Stimulated activated CD4-positive, alpha-beta T cell treated with anti-CD3 and anti-CD28 coated beads, Interleukin-2, amount 100 ng/mL, for 48 hours (primary cell): Measurements from ENCODE around the gene VWA3A.
"Not testable (repeated sequence)": the region's sequence is repeated elsewhere in the genome, so short reads cannot be mapped to it uniquely, and the experiment has no call there.

Experiments used
- DNase-seq, 2 donors: peaks; one replicate each; pipeline ENCODE4 v3.0.0-alpha.2; 2020

Gene VWA3A, protein sequence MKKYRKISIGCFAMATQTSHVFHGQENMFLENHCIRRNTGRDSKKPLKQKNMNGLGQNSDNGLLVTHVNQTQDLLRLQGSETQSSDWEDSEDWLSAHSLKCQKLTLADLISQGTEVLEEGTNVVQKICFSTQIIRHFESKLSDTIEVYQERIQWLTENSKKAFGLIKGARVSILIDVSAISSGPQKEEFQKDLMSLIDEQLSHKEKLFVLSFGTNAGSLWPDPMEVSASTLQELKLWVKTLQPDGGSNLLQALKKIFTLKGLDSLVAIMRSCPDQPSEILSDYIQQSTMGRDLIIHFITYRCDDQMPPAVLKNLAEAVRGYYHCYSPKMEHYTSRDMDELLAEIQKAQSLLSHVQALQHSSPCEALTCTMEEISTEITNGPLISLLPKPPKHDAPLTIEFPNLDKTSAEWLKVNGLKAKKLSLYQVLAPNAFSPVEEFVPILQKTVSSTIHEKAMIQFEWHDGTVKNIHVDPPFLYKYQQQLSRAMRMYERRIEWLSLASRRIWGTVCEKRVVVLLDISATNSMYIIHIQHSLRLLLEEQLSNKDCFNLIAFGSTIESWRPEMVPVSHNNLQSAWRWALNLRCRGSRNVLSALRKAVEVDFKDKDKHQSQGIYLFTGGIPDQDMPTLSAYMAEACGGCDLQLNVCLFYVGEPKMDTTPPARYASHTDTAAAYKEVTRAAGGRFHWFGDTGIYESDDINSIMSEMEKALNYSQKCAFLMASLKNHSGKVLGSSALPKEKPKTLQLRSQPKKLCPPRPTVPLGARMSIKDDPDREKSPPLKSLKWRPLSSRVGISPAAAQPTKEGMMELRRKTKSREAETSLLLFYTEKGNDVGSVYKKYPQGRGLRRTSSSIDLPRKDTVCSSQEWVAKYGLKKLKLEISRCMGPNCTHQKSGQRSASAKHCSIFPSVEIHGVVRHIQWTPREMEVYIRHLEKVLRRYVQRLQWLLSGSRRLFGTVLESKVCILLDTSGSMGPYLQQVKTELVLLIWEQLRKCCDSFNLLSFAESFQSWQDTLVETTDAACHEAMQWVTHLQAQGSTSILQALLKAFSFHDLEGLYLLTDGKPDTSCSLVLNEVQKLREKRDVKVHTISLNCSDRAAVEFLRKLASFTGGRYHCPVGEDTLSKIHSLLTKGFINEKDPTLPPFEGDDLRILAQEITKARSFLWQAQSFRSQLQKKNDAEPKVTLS

DNA sequence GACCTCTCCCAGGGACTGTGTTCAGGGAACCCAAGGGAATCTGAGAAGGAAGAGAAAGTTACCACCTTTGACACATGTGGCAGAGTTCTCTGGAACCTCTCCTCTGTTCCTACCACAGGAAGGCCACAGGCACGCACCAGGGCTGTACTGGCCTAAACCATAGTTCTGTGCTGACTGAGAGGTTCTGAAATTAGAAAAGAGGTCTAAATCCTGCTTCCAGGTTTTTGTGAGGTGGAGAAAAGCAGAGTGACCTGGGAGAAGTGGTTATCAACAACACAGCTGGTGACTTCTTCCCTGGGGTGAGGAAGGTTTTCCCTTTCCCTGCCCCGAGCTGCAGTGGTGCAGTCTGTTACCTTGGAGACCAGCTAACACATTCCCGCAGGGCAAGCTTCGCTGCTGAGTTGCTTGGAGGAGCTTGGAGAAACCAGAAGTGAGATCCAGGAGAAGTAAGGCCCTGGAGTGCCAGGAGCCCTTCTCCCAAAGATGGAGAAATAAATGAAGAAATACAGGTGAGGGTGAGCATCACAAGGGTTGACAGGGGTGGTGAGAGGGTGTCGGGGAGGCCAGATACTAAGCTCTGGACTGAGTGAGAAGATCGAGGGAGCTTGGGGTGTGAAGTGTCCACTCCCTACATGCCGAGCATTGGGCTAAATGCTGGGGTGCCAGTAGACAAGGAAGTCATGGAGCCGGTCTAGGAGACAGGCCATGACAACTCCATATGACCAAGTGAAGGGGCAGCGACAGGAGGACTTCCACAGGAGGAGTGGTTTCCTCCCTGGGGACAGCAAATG is at the start of gene VWA3A:
Gene VWA3A, plus strand, starts transcription at position 399 of the 791 bp plus-strand sequence. Its CDS starts 97 bp downstream, at position 496.
- no peak for DNase-seq

DNA sequence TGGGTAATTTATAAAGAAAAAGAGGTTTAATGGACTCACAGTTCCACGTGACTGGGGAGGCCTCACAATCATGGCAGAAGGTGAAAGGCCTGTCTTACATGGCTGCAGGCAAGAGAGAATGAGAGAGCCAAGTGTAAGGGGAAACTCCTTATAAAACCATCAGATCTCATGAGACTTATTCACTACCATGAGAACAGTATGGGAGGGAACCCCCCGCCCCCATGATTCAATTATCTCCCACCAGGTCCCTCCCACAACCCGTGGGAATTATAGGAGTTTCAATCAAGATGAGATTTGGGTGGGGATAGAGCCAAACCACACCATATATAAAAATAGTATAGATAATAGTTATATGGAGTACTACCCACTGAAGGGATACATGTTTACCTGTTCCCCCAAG is 48.5 kb upstream of the VWA3A start:
- not testable (repeated sequence) for DNase-seq

DNA sequence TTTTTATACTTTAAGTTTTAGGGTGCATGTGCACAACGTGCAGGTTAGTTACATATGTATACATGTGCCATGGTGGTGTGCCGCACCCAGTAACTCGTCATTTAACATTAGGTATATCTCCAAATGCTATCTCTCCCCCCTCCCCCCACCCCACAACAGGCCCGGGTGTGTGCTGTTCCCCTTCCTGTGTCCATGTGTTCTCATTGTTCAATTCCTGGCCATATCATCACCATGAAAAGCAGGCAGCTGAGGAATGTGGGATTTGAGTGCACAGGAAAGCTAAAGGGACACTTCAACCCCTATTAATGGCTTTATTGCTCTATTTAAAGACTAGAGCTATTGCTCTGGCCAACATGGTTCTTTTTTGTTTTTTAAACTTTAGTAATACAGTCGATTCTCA is 46.5 kb upstream of the VWA3A start:
- not testable (repeated sequence) for DNase-seq

DNA sequence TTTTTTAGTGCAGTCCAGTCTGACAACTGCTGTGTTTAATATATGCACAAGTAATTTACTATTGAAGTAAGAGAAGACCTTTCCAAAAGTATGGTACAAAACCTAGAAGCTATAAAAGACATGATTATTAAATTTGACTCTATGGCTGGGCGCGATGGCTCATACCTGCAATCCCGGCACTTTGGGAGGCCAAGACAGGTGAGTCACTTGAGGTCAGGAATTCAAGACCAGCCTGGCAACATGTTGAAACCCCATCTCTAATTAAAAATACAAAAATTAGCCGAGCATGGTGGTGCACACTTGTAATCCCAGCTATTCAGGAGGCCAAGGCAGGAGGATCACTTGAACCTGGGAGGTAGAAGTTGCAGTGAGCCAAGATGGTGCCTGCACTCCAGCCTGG is 41.4 kb upstream of the VWA3A start:
- no peak for DNase-seq

DNA sequence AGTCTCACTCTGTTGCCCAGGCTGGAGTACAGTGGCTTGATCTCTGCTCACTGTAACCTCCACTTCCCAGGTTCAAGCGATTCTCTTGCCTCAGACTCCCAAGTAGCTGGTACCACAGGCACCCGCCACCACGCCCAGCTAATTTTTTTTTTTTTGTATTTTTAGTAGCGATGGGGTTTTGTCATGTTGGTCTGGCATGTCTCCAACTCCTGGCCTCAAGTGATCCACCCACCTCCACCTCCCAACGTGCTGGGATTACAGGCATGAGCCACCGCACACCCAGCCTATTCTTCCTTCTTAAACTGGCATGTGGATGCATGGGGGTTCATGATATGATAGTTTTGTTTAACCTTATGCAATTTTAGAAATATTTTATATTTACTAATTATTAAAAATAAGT is 39.4 kb upstream of the VWA3A start:
- DNase-seq: no peak

DNA sequence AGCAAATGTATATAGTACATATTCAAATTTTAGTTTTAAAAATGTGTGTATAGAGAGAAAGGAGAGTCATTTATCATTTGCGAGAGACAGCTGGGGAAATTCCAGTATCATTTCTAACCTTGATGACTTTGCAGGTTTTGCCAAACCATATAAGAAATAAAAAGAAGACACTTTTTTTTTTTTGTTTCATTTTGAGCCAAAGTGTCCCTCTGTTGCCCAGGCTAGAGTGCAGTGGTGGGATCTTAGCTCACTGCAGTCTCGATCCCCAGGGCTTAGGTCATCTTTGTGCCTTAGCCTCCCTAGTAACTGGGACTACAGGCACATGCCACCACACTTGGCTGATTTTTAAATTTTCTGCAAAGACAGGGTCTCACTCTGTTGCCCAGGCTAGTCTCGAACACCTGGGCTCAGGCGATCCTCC is 38.4 kb upstream of the VWA3A start:
- DNase-seq: no peak

DNA sequence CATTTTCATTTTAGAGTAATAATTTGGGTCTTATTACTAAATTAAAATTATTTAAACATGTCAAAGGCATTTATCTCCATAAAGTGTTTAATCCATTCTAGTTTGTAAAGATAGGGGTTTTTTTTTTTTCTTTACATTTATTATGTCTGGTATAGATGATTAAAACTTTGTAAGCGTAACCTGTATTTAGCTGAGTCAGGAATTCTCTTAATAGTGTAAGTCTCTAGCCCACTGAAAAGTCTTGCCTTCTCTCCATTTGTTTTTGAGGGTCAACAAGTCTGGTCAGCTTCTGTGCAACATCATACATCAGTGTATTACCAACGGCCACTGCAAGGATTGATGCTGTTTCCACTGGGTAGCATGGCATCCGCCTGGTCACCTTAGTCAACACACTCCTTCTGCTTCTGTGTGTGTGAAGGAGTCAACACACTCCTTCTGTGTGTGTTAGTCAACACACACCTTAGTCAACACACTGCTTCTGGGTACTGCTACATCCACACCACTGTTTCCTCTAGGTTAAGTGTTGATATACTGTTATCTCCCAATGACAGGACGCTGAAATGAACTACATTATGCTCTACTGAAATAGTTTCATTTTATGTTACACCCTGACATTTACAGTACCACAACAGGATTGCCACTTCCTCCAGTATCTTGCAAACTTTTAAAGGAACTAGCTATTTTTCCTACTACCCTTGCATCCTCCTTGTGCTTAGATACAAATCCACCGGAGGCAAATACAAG is 37.3 kb upstream of the VWA3A start:
- no peak for DNase-seq

DNA sequence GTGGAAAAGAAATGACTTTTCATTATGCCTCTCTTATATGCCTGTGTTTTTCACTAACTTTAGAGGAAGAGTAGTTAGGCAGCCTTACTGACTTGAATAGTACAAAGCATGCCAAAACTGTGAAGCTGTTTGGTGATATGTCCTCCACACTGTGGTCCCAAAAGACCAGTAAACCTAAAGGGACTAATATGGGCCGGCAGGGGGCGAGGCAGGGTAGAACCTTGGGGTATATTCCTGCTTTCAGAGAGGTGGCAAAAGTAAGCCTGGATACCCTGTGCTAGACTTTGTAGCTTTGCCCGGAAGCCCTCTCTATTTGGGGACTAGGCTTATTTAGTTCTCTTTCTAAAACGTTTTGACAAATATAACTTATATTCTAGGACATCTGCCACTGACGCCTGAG is 36.5 kb upstream of the VWA3A start:
- DNase-seq: no peak

DNA sequence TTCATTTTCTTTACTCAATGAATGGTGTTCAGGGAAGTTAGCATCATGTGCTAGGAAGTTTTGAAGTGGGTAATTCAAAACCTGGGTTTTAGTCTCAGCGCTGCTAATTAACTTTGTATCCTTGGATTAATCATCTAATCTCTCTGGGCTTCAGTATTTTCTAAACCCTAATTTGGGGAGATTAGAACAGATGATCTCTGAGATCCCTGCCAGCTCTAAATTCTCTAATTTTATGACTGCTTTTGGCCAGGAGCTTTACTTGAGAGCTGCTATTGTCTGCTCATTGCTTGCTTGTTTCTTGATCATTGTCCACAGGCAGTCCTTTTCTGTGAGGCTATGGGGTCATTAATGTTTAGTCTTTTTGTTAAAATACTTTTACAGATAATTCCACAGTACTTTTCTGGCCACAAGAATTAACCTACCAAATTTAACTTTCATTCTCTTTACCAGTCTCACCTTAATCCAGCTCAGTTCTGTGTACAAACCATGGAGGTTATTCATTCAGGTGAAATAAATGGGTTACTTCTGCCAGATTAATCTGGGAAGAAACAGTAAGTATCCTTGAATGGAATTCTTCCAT is 28.4 kb upstream of the VWA3A start:
- DNase-seq: no peak

DNA sequence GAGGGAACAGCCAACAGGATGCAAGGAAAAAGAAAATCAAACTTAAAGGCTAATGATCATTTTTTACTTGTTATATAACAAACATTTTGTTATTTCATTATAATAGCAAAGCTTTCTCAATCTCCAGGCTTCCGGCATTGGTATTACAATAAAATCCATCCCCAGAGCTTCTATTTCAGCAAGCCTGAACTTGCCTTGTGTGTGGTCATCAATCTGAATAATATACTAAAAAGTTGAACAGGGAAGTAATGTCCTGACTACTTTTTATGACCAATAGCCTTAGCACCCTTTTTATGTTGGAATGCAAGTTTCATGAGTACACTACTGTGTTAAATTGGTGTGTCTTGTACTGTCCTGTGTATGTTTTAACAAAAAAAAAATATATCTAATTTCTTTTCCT is 27.1 kb upstream of the VWA3A start:
- DNase-seq: no peak

DNA sequence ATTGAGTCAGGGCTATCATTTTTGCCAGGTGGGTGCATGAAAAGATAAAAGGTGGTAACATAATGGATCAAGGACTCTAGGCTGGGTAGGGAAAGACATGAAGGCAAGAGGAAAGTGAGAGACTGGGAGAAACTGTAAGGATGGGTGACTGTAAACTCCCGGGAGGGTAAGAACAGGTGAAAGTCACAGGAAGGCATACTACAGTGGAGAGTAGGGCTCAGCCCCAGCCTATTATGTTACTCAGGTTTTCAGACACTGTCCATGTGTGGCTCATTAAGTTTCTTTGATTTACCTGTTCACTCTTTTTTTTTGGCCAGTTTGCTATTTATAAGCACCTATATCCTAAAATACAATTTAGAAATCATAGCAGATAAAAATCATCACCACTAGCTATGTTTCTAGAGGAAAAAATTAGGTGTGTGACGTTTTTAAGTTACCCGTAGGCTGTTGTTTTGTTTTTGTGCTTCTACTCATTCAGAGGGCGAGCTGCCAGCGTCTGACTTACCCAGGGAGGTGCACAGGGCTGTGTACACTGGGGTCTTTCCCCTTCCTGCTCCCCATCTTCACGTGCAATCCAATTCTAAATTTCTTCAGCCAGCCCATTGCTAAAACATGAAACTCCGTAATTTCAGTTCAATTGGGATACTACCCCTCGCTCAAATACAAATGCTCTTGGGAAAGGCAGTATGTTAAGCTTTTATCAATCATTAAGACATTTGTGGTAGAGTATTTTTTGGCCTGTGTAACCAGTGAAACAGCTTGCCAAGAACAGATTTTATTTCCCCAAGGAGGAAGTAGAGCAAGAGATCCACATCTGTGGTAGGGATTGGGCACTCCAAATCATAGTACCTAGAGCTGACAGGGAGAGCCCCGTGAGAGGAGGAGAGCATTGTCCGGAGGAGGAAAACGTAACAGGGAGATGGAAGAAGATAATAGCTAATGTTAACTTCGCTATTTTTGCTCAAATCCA is 21.7 kb upstream of the VWA3A start:
- no peak for DNase-seq

DNA sequence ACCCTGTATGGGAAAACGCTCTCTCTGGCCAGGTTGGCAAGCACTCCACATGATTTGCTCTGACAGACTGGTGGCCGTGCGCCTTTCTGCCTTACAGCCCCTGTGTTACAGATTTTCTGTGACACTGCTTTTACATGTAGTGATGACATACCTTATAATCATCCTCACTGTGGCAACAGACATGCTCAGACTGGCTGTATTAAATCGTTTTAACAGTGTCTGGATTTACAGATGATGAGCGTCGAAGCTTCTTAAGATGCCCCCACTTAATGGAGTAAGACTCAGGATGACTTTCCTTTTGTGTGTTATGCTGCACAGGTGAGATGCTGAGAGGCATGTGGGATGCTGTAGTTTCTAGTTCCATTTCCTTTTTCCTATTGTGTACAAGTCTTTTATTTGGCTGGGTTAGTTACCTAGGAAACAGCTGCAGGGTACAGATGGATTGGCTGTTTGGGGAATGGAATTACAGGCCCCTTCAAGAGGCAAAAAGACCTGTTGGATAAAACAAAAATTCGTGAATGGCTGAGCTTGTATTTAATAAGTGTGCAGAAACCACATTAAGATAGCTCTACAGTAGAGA is 20.9 kb upstream of the VWA3A start:
- DNase-seq: no peak

DNA sequence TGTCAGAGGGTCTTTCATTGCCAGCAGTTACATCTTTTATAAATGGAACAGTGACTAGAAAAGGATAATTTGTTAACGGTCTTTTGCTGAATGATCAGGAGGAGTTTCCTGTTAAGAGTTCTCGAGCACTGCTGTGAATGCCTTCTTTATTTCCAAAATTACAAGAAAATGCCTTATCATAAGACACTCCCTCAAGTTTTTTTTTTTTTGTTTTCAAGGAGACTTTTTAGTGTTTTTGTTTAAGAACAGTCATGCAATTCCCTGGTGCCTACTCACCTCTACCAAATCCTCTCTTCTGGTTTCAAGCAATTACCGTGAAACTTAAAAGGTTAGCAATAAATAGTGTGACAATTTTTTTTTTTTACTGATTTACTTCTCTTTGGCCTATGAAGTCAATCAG is 19.0 kb upstream of the VWA3A start:
- no peak for DNase-seq

DNA sequence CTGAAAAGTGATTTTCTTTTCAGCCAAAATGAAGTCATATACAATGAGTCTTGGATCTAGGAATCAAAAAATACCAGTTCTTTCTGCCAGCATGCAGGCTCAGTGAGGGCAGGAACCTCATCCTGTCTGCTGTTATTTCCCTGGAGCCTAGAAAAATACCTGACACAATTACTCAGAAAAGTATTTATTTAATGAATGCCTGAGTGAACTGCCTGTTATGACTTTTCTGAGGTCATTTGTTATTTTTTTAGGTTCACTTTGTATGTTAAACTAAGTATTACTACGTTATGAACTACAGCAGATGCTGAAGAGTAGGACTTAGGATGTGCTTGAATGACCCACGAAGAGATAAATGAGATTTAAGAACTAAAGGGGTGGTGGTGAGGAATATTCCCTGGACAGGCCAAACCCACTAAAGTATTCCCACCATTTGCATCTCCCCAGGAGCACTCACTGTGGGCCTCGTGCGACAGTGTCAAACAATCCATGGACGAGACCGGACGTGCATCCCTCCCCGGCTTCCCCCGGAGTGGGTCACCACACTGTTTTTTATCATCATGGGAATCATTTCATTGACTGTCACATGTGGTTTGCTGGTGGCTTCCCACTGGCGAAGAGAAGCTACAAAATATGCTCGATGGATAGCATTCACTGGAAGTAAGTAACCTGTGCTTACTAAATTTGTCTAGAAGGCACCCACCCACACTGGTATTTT is 17.1 kb upstream of the VWA3A start:
- DNase-seq: no peak

DNA sequence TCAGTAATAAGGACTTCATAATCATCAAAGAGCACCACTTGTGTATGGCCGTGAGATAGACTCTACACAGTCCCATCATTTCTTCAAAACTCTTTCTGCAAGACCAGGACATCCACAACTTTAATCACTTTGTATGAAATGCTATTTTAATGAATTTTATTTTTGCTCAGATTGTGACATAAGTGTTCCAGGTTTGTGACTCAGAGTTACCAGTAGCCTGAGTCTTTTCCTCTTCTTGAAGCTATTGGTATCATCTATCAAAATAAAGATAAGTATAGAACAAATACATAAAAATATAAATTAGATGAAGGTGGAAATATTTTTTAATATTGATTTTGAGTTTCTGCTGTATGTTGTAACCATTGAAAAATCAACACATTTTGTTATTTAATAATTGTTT is 16.6 kb upstream of the VWA3A start:
- no peak for DNase-seq

DNA sequence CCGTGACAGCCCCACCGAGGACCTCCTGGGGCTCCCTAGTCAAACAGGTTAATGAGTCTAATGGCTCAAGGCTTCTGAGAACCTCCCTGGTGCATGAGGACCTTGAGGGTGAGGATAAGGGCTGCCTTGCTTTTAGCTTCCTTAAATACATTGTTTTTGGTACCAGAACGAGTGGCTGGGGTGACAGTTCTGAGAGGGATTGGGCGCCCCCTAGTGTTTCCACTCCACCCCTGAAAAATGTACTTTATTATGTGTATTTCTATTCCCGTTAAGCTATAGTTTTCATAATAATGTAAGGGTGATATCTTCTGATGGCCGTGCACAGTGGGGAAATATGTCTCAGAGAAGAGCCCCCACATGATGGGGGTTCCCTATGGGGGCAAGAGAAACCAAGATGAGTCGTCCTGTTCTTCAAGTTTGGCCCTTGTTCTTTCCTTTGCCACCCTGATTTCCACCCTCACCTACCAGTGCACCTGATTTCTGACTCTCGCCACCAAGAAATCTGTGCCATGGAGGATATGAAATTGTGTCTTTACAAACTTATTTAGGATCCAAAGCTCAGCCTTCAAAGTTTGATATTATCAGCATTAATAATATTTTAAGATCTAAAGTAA is 14.5 kb upstream of the VWA3A start:
- peak; percentile 73 to 76 for DNase-seq

DNA sequence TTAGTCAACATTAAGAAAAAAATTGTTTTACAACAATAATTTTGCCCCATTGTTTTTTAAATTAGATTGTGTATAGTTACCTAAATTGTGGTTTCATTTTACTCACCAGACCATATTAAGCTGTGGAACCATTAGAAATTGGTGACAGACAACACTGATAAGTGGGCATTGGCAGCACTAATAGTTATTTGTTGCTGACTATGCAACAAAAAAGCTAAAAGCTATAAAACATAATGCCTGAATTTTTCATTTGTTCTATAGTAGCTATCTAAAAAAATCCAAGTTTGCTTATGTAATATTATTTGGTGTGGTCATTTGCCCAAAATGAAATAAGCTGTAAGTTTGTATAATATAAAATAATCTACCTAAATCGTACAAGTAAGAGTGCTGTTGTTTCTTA is 13.7 kb upstream of the VWA3A start:
- DNase-seq: no peak

DNA sequence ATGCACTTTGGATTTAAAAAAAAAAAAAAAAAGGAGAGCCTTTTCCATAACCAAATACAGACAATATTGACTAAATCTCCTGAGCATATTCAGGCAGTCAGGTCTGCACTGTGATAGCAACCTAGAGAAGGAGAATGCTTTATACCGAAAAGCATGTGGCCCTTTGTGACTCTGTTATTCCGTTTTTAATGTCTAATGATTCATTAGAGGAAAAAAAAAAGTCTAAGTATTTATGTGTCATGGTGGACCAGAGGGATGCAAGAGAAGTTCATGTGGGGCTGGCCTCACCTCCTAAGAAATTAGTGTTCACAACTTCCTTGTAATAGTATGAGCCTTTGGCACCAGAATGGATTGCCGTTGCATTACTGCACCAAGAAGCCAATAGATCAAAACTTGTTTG is 11.3 kb upstream of the VWA3A start:
- no peak for DNase-seq

DNA sequence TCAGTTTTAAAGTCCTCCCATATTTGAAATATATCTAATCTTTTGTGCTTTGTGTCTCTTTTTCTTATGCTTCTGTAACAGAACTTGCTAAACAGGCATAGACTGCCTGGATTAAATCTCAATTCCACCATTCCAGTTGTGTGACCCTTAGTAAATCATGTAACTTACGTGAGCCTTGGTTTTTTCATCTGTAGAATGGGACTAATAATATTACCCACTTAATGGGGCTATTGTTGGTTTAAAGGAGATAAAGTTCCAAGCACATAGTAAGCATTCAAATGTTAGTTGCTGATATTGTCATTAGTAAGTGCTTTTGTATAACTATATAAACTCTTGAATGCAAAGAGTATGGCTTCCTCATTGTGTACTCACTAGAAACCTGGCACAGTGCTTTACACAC is 5.9 kb upstream of the VWA3A start:
- no peak for DNase-seq
